GM19043 (cell line): ENCODE results near the gene WIPF3.

ENCODE experiments used
- ATAC-seq: cut with Tn5 transposase; IDR thresholded peaks from one replicate; pipeline ENCODE4 v1.9.1; 2021; ENCODE audit warnings: low read depth; ENCODE audit not compliant: unreplicated experiment

The WIPF3 gene

GRCh38 chr7:29843726-29844125 is 37.4 kb downstream of the WIPF3 start:
- ATAC-seq = no peak

- ATAC-seq = no peak
These were observed 38.3 kb downstream of the WIPF3 start for GRCh38 chr7:29844559-29844958.

GRCh38 chr7:29847496-29847895 is 41.2 kb downstream of the WIPF3 start:
- no peak for ATAC-seq

- ATAC-seq = no peak
These were observed 41.6 kb downstream of the WIPF3 start for GRCh38 chr7:29847916-29848315.

- ATAC-seq = no peak
These were observed 42.6 kb downstream of the WIPF3 start for GRCh38 chr7:29848941-29849340.

- no peak for ATAC-seq
These were observed 45.2 kb downstream of the WIPF3 start for GRCh38 chr7:29851487-29851886.

- no peak for ATAC-seq
These were observed 46.1 kb downstream of the WIPF3 start for GRCh38 chr7:29852457-29852856.

GRCh38 chr7:29853072-29853471 is 46.8 kb downstream of the WIPF3 start:
- ATAC-seq = no peak

GRCh38 chr7:29853789-29854188 is 47.5 kb downstream of the WIPF3 start:
- no peak for ATAC-seq

GRCh38 chr7:29854257-29854938 is 48.1 kb downstream of the WIPF3 start:
- ATAC-seq = no peak

GRCh38 chr7:29857654-29858053 is 51.3 kb downstream of the WIPF3 start:
- ATAC-seq = no peak

- no peak for ATAC-seq
These were observed 52.1 kb downstream of the WIPF3 start for GRCh38 chr7:29858191-29858951.

GRCh38 chr7:29859104-29859503 is 52.8 kb downstream of the WIPF3 start:
- ATAC-seq = no peak

GRCh38 chr7:29859524-29860185 is 53.3 kb downstream of the WIPF3 start:
- ATAC-seq = no peak

- ATAC-seq = no peak
These were observed 53.9 kb downstream of the WIPF3 start for GRCh38 chr7:29860186-29860585.

GRCh38 chr7:29861884-29862283 is 55.6 kb downstream of the WIPF3 start:
- no peak for ATAC-seq

- ATAC-seq = no peak
These were observed 58.3 kb downstream of the WIPF3 start for GRCh38 chr7:29864656-29865055.

- ATAC-seq = no peak
These were observed 59.2 kb downstream of the WIPF3 start for GRCh38 chr7:29865526-29865925.

- ATAC-seq = no peak
These were observed 60.2 kb downstream of the WIPF3 start for GRCh38 chr7:29866490-29866930.

GRCh38 chr7:29871787-29872398 is 65.6 kb downstream of the WIPF3 start:
- no peak for ATAC-seq

GRCh38 chr7:29873644-29874294 is 67.5 kb downstream of the WIPF3 start:
- no peak for ATAC-seq
